DND-41 (cell line): Measurements from ENCODE around the gene TBCK.
"Not testable (repeated sequence)": the region's sequence is repeated elsewhere in the genome, so short reads cannot be mapped to it uniquely, and the experiment has no call there.

ENCODE experiments used
- ATAC-seq: fragments of 200-7000 bp; cut with Tn5 transposase; 3 replicates; pipeline ENCODE4 v1.9.1; 2021; ENCODE audit warnings: low read depth; ENCODE audit not compliant: insufficient read depth
- DNase-seq: peaks from one replicate; pipeline ENCODE4 v3.0.0-alpha.2; 2020
- H2AFZ ChIP-seq: 2 replicates; pipeline ENCODE4 v1.6.0; 2012; ENCODE audit warnings: low read depth, low read length
- H3K27ac ChIP-seq: 2 replicates; pipeline ENCODE4 v1.5.1; 2012; ENCODE audit warnings: low read length, inconsistent platforms
- H3K27me3 ChIP-seq: fragments of 200-600 bp; sonication (generic); 2 replicates; pipeline ENCODE4 v1.6.0; 2012; ENCODE audit warnings: low read length, mild to moderate bottlenecking, inconsistent platforms; ENCODE audit not compliant: insufficient read depth, poor library complexity
- H3K36me3 ChIP-seq: 2 replicates; pipeline ENCODE4 v1.5.1; 2012; ENCODE audit warnings: low read length, inconsistent platforms; ENCODE audit not compliant: insufficient read depth
- H3K4me1 ChIP-seq: 2 replicates; pipeline ENCODE4 v1.5.1; 2012; ENCODE audit warnings: mild to moderate bottlenecking, low read length; ENCODE audit not compliant: insufficient read depth
- H3K4me2 ChIP-seq: 2 replicates; pipeline ENCODE4 v1.6.0; 2012; ENCODE audit warnings: mild to moderate bottlenecking, moderate library complexity, low read length, inconsistent platforms; ENCODE audit not compliant: insufficient read depth
- H3K4me3 ChIP-seq, 2 experiments: fragments of 200-600 bp in 1 of 2; shearing (Covaris generic) in 1 of 2; 2 replicates each; pipeline ENCODE4 v1.5.1; 2012 to 2016; ENCODE audit warnings: inconsistent platforms in 2 of 2, low read length in 2 of 2, mild to moderate bottlenecking in 2 of 2, low read depth in 1 of 2, moderate library complexity in 1 of 2
- H3K79me2 ChIP-seq: 2 replicates; pipeline ENCODE4 v1.6.0; 2012; ENCODE audit warnings: low read length, inconsistent platforms; ENCODE audit not compliant: insufficient read depth
- H3K9ac ChIP-seq: 2 replicates; pipeline ENCODE4 v1.6.0; 2012; ENCODE audit warnings: low read depth, mild to moderate bottlenecking, inconsistent platforms, low read length, moderate library complexity
- H3K9me3 ChIP-seq: 2 replicates; pipeline ENCODE4 v1.5.1; 2012; ENCODE audit warnings: low read length, moderate library complexity, mild to moderate bottlenecking, inconsistent platforms; ENCODE audit not compliant: insufficient read depth, severe bottlenecking
- H4K20me1 ChIP-seq: 2 replicates; pipeline ENCODE4 v1.6.0; 2012; ENCODE audit warnings: low read length; ENCODE audit not compliant: insufficient read depth
- EZH2 ChIP-seq: IDR thresholded peaks from 3 replicates; pipeline ENCODE4 v1.6.1; 2012; ENCODE audit warnings: borderline replicate concordance, low read depth, mild to moderate bottlenecking, moderate library complexity, low read length, inconsistent platforms; ENCODE audit not compliant: severe bottlenecking
- TF ChIP-seq, protein P1 (sequence below): IDR thresholded peaks from 2 replicates; pipeline ENCODE4 v1.5.1; 2012; ENCODE audit warnings: borderline replicate concordance, low read length, moderate library complexity, mild to moderate bottlenecking; ENCODE audit not compliant: poor library complexity, severe bottlenecking; ENCODE audit errors: extremely low read depth

TBCK gene

DNA sequence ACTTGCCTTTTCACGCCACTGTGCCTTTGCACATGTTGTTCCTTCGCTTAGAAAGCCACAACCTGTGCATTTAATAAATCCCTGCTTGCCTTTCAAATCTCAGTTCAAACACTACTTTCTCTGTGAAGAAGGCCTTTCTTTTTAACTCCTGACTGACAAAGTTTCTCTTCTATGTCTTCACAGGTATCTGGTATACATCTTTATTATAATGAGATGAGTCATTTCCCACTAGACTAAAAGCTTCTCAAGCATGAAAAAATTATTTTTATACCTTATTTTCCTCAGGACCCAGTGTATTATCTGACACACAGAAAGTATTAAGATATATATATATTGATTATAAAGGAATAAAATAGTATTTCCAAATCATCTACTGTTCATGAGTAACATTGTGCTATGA, 189.9 kb downstream of the TBCK start:
- DNase-seq (no peak), ATAC-seq (no peak)
- Histone ChIP-seq H3K4me1 (no peaks in the 10 kb centered on the region), H3K79me2 (no peaks in the 10 kb centered on the region), H3K27me3 (no peaks in the 10 kb centered on the region), H2AFZ (no peak overlapping the region), H3K4me2 (no peak overlapping the region), H3K27ac (no peak overlapping the region), H3K36me3 (no peaks in the 10 kb centered on the region), H3K9me3 (no peaks in the 10 kb centered on the region), H4K20me1 (no peaks in the 10 kb centered on the region), H3K4me3 (no peak overlapping the region), H3K9ac (no peak overlapping the region)
- TF ChIP-seq, protein P1, sequence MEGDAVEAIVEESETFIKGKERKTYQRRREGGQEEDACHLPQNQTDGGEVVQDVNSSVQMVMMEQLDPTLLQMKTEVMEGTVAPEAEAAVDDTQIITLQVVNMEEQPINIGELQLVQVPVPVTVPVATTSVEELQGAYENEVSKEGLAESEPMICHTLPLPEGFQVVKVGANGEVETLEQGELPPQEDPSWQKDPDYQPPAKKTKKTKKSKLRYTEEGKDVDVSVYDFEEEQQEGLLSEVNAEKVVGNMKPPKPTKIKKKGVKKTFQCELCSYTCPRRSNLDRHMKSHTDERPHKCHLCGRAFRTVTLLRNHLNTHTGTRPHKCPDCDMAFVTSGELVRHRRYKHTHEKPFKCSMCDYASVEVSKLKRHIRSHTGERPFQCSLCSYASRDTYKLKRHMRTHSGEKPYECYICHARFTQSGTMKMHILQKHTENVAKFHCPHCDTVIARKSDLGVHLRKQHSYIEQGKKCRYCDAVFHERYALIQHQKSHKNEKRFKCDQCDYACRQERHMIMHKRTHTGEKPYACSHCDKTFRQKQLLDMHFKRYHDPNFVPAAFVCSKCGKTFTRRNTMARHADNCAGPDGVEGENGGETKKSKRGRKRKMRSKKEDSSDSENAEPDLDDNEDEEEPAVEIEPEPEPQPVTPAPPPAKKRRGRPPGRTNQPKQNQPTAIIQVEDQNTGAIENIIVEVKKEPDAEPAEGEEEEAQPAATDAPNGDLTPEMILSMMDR = no peak
- no peak for TF ChIP-seq EZH2

DNA sequence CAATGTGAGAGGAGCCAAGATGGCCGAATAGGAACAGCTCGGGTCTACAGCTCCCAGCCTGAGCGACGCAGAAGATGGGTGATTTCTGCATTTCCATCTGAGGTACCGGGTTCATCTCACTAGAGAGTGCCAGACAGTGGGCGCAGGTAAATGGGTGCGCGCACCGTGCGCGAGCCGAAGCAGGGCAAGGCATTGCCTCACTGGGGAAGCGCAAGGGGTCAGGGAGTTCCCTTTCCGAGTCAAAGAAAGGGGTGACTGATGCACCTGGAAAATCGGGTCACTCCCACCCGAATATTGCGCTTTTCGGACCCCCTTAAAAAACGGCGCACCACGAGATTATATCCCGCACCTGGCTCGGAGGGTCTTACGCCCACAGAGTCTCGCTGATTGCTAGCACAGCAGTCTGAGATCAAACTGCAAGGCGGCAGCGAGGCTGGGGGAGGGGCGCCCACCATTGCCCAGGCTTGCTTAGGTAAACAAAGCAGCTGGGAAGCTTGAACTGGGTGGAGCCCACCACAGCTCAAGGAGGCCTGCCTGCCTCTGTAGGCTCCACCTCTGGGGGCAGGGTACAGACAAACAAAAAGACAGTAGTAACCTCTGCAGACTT, 196.0 kb downstream of the TBCK start:
- H3K27ac ChIP-seq, H3K9me3 ChIP-seq, H4K20me1 ChIP-seq, H3K4me1 ChIP-seq, H3K4me2 ChIP-seq, H3K79me2 ChIP-seq, H3K36me3 ChIP-seq, H3K4me3 ChIP-seq, ATAC-seq, DNase-seq, H2AFZ ChIP-seq, H3K27me3 ChIP-seq, H3K9ac ChIP-seq: not testable (repeated sequence)

DNA sequence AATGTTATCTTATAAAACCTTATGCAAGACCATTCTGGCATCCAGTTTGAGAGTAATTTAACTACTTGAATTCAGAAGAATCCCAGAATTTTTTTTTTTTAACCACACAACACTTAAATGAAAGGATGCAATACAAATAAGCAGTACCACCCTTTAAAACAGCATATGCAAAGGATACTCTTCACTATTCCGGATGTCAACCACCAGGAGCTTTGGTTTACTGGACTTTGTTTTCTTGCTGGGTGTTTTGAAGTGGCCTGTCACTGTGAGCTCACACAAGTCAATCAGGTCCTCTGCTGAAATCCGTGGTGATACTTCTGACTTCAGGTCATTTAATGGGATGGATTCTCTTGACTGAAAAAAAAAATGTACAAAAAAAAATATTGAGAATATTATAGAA, 200.0 kb downstream of the TBCK start:
- H3K4me3 ChIP-seq = no peak overlapping the region
- no peaks in the 10 kb centered on the region for H3K4me1 ChIP-seq
- H3K27ac ChIP-seq = no peak overlapping the region
- H3K9me3 ChIP-seq = peaks cover 8% of the 10 kb centered on the region
- H4K20me1 ChIP-seq = no peaks in the 10 kb centered on the region
- TF ChIP-seq EZH2 = no peak
- TF ChIP-seq, protein P1 = no peak
- DNase-seq (no peak), ATAC-seq (no peak)
- peaks cover 26% of the 10 kb centered on the region; the same call in 1 of the 2 replicates for H3K36me3 ChIP-seq
- H3K4me2 ChIP-seq = no peak overlapping the region
- no peaks in the 10 kb centered on the region for H3K79me2 ChIP-seq
- H3K9ac ChIP-seq = no peak overlapping the region
- H3K27me3 ChIP-seq = no peaks in the 10 kb centered on the region
- no peak overlapping the region for H2AFZ ChIP-seq

DNA sequence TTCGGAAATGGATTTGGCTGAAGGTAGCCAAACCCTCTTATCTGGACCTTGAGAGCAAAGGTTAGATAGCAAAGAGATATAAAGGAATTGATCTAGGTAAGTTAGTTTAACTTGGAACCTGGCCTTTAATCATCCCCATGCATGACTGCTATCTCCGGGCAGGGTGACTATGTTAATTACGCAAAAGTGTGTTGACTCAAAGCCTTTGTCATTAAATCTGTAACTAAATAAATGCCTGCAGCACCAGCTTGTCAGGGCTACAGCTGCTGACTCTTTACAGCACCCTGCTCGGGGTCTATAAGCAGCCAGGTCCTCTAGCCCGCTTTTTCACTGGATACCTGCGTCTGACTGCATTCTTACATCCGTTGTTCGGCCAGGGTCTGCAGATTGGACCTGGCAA, 201.7 kb downstream of the TBCK start:
- Histone ChIP-seq H3K27me3 (no peaks in the 10 kb centered on the region), H2AFZ (no peak overlapping the region), H3K4me2 (no peak overlapping the region), H3K4me1 (no peaks in the 10 kb centered on the region), H3K27ac (no peak overlapping the region), H3K4me3 (no peak overlapping the region), H3K9me3 (peaks cover 24% of the 10 kb centered on the region), H3K36me3 (peaks cover 26% of the 10 kb centered on the region; the same call in 1 of the 2 replicates), H3K79me2 (no peaks in the 10 kb centered on the region), H3K9ac (no peak overlapping the region), H4K20me1 (no peaks in the 10 kb centered on the region)
- no peak for ATAC-seq
- no peak for DNase-seq
- TF ChIP-seq, protein P1 = no peak
- TF ChIP-seq EZH2 = no peak

DNA sequence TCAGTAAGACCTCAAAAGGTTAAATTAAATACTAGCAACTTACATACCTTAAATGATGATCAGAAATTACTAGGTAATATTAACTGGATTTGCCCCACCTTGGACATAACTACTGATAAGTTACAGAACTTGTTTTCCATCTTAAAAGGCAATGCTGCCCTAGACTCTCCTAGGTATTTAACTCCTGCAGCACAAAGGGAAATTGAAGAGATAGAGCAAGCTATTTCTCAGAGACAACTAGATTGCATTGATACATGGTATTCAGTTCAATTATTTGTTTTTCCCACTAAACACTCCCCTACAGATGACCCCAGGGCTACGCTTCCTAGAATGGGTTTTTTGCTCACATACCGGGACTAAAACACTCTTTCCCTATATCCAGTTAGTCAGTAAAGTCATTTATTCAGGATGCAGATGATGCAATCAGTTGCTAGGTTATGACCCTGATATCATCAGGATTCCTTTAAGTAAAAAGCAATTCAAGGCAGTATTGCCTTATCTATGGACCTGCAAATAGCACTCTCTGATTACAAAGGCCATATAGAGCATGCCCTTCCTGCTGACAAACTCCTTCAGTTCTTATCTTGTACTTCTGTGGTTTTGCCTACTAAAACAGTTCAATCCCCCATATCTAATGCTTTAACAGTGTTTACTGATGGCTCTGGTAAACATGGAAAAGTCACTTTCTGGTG, 204.1 kb downstream of the TBCK start:
- H3K4me3 ChIP-seq, H2AFZ ChIP-seq, ATAC-seq, H3K27me3 ChIP-seq, H3K4me1 ChIP-seq, H3K9ac ChIP-seq, DNase-seq, H3K27ac ChIP-seq, H3K4me2 ChIP-seq, H4K20me1 ChIP-seq, H3K79me2 ChIP-seq: not testable (repeated sequence)
- Histone ChIP-seq H3K36me3 (peaks cover 28% of the 10 kb centered on the region; the same call in 1 of the 2 replicates), H3K9me3 (peaks cover 26% of the 10 kb centered on the region)
